Measurements from ENCODE around the gene AHRR.
"Not testable (repeated sequence)": the region's sequence is repeated elsewhere in the genome, so short reads cannot be mapped to it uniquely, and the experiment has no call there.

Gene AHRR

DNA sequence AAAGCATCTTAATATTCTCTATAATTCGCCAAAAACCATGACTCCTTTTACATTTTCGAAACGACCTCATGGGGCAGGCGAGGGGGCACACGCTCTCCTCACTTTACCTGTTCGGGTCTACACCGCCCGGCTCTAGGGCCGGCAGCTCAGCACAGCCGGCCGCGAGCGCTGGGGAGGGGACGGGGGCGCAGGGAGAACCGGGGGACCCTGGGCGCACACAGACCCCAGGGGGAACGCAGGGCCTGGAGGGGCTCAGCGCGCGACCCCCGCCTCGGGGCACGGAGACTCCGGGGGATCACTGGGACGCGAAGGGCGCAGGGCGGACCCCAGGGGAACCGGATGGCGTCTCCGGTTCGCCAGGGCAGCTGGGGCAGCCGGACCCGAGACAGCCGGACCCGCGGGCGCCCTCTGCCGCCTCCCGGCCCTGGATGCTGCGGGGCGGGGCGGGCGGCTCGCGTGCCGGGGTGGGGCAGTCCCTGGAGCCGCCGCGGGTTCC lies at the start of gene AHRR:
Gene AHRR, plus strand, starts transcription at position 485 of the 496 bp plus-strand sequence. CDS start 22,189 bp downstream, outside the sequence.
- peak; percentile 53 for DNase-seq

GRCh38 chr5:271828-272167 lies 49.7 kb upstream of the AHRR start:
- not testable (repeated sequence) for DNase-seq

DNA sequence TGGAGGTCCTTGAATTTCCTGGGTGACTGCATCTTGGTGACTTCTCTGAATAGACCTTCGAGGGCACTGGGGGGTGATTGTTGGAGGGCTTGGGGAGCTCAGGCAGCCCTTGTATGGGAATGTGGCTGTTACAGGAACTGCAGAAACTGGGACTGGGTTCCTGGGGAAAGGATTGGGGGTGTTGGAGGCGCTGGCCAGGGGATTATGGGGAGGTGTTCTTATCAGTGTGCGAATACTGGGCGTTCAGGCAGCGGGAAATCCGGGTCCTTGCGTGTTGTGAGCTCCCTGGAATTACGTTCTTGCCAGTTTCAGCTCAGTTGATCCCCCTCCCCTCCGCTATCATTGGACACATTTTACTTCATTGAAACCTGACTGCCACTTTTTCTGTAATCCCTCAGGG lies 48.4 kb upstream of the AHRR start:
- not testable (repeated sequence) for DNase-seq

DNA sequence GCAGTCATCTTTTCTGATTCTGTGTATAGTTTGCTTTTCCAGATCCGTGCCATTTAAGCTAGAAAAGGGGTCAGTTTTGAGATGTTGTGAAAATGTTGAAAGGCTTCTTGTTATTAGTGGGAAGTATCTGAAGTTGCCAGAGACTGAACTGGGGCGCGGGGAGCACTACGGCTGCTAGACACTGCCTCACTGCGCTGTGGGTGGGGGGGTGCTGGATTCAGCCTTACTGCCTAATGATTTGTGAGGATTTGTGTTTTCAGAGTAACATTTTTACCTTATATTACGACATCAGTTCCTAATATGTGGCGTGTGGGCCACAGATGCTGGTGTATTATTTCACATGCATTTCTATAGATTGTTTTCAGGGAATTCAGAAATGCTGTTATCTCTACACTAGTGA lies 48.0 kb upstream of the AHRR start:
- not testable (repeated sequence) for DNase-seq

DNA sequence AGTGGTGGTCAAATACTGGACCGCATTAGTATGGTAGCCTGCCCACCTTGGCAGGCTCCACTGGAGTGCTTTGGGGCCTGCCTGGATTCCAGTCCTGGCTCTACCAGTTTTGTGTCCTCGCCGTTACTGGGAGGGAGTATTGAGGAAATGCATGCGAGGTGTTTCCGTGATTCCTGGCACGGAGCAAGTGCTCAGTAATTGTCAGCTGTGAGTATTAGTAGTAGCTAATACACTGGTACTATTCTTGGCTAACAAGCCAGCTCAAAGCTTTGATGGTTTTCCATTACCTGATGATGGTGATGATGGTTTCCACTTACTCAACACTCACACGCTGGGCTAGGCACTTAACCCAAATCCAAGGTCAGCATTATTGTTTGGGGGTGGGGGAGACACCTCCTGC lies 47.2 kb upstream of the AHRR start:
- DNase-seq: not testable (repeated sequence)

GRCh38 chr5:278646-279045 lies 42.9 kb upstream of the AHRR start:
- no peak for DNase-seq

DNA sequence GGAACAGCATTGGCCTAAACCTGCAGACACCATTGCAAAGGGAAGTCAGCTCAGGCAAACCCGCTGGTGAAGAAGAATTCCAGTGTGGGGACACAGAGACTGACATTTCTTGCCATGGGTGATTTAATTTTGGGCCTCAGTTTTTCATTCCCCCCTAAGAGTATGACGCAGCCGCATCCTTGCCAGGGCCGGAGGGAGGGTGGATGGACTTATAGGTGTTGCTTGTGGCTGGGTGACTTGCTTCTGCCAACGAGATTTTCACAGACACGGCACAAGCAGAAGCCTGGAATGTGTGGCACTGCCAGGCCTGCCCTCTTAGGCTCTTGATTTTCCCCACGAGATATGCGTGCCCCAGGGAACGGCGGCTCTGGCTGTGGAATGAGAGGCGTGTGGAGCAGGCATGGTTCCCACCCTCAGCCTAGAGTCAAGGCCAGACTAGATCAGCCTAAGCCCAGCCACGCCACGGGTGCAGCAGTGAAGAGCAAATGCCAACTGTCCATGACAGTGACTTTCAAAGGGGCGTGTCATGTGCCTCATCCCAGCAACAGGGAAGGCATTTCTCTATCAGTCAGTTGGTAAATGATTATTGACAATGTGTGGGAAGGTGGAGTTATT lies 42.4 kb upstream of the AHRR start:
- DNase-seq: not testable (repeated sequence)

DNA sequence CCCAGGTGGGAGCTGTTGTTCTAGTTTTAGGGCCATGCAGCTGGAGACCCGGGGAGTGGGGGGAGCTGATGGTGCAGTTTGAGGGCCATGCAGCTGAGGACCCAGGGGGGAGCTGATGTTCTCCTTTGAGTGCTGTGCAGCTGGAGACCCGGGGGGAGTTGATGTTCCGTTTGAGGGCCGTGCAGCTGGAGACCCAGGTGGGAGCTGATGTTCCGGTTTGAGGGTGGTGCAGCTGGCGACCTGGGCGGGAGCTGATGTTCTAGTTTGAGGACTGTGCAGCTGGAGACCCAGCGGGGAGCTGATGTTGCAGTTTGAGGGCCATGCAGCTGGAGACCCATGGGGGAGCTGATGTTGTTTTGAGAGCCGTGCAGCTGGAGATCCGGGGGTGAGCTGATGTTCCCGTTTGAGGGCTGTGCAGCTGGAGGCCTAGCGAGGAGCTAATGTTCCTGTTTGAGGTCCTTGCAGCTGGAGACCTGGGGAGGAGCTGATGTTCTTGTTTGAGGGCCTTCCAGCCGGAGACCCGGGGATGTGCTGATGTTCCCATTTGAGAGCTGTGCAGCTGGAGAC lies 35.4 kb upstream of the AHRR start:
- no peak for DNase-seq

- not testable (repeated sequence) for DNase-seq
Observed at GRCh38 chr5:290200-290599, 31.3 kb upstream of the AHRR start.

DNA sequence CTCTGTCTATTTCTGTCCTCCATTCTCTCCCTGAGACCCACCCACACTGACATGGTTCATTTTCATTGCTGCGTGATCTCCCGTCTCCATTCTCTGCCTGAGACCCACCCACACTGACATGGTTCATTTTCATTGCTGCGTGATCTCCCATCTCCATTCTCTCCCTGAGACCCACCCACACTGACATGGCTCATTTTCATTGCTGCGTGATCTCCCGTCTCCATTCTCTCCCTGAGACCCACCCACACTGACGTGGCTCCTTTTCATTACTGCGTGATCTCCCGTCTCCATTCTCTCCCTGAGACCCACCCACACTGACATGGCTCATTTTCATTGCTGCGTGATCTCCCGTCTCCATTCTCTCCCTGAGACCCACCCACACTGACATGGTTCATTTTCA lies 30.2 kb upstream of the AHRR start:
- not testable (repeated sequence) for DNase-seq

- DNase-seq: not testable (repeated sequence)
Observed at GRCh38 chr5:294788-295187, 26.7 kb upstream of the AHRR start.

DNA sequence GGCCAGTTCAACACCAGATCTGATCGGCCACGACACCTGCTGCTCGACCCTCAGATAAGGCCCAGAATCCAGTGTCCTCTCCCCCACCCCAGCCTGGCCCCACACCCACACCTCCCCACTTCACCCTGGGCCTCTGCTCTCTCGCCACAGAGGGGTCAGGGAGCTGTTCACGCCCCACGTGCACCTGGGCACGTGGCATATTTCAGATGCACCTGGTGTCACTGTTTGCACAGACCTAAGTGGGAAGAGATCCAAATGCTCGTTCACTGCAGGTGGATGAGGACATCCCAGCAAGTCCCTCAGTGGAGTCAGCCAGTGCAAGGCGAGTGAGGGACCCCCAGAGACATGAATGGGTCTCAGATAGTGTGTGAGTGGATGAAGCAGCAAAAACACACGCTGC lies 25.3 kb upstream of the AHRR start:
- DNase-seq: not testable (repeated sequence)

DNA sequence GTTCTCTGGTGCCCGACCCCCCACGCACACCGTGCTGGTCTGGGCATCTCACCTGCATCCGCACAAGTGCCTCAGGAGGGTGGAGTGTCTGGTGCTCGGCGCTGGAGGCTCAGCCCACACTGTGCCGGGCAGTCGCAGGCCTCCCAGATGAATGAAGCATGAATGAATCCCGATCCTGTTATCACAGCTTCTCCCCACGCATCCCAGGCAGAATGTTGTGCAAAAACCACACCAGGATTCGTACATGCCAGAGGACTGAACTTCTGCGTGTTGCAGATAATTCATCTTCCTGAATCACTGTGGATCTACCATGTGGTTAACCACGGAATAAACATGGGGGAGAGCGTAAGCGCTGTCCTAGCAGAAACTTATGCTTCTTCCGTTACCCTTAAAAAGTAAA lies 24.6 kb upstream of the AHRR start:
- DNase-seq: not testable (repeated sequence)

GRCh38 chr5:297448-297847 lies 24.1 kb upstream of the AHRR start:
- DNase-seq: not testable (repeated sequence)

GRCh38 chr5:297991-298736 lies 23.4 kb upstream of the AHRR start:
- DNase-seq: not testable (repeated sequence)

DNA sequence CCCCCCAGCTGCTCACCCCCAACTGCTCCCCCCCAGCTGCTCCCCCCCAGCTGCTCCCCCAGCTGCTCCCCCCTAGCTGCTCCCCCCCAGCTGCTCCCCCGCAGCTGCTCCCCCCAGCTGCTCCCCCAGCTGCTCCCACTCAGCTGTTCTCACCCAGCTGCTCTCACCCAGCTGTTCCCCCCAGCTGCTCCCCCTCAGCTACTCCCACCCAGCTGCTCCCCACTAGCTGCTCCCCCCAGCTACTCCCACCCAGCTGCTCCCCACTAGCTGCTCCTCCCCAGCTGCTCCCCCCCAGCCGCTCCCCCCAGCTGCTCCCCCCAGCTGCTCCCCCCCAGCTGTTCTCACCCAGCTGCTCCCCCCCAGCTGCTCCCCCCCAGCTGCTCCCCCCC lies 22.8 kb upstream of the AHRR start:
- DNase-seq: no peak

DNA sequence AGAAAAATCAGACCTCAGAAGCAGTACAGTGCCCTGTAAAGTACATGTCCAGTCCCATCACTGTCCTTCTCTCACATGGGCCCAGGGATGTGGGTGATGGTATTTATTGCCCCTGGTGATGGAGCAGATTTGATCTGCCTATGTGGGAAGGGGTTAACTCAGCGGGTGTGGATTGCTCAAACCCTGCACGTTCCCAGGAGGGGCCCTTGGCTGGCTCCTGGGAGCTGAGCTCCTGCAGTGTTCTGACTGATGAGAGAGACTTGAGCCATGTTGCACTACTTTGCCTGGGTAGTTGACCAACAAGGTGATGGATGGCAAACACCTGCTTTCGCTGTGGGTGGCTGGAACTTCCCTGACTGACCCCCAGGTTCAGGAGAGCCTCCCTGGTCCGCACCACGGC lies 21.6 kb upstream of the AHRR start:
- DNase-seq: not testable (repeated sequence)

- not testable (repeated sequence) for DNase-seq
Observed at GRCh38 chr5:300691-301435, 20.7 kb upstream of the AHRR start.

DNA sequence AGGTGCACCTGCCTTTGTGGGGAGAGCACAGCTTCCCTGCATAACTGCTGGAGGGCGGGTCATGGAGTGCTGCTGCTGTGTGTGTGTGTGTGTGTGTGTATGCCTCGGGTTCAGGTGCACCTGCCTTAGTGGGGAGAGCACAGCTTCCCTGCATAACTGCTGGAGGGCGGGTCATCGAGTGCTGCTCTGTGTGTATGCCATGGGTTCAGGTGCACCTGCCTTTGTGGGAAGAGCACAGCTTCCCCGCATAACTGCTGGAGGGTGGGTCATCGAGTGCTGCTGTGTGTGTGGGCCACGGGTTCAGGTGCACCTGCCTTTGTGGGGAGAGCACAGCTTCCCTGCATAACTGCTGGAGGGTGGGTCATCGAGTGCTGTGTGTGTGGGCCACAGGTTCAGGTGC lies 19.1 kb upstream of the AHRR start:
- DNase-seq: not testable (repeated sequence)

- DNase-seq: no peak
Observed at GRCh38 chr5:302966-303365, 18.5 kb upstream of the AHRR start.

- DNase-seq: not testable (repeated sequence)
Observed at GRCh38 chr5:303741-304140, 17.8 kb upstream of the AHRR start.

DNA sequence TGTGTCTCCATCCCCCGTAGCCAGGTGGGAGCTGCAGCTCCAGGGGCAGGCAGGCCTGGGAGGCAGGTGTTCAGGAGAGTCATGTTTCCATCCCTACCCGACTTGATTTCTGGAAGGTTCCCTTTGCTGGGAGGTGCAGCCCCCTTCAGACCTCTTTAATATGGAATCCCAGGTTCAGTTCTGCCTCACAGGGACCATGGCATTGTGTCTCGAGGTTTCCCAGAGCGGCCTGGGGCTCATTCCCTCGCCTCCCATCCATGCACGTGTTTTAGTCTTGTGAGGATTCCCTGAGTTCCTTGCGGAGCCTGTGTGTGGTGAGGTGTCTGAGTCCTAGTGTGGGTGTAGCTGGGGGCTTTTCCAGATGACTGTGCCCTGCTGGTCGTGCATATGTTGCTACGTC lies 16.5 kb upstream of the AHRR start:
- DNase-seq: no peak

- no peak for DNase-seq
Observed at GRCh38 chr5:305459-305858, 16.1 kb upstream of the AHRR start.

Measured in stimulated activated CD4-positive, alpha-beta T cell treated with anti-CD3 and anti-CD28 coated beads, Interleukin-4, amount 100 ng/mL, for 24 hours (primary cell).